HG03442 (cell line): ENCODE measurements around the gene RAB44.

Source experiments
- ATAC-seq: cut with Tn5 transposase; IDR thresholded peaks from one replicate; pipeline ENCODE4 v1.9.1; 2021; ENCODE audit warnings: mild to moderate bottlenecking, moderate library complexity; ENCODE audit not compliant: unreplicated experiment

The RAB44 gene

GRCh38 chr6:36769676-36770499 is 72.3 kb downstream of the RAB44 start:
- ATAC-seq, result no peak

- ATAC-seq, result no peak
Observed at GRCh38 chr6:36771145-36771544, 73.5 kb downstream of the RAB44 start.

GRCh38 chr6:36772397-36772796 is 74.8 kb downstream of the RAB44 start:
- ATAC-seq, result no peak

- no peak for ATAC-seq
Observed at GRCh38 chr6:36774331-36774730, 76.7 kb downstream of the RAB44 start.

- no peak for ATAC-seq
Observed at GRCh38 chr6:36776167-36776566, 78.5 kb downstream of the RAB44 start.

- ATAC-seq, result no peak
Observed at GRCh38 chr6:36777801-36778200, 80.2 kb downstream of the RAB44 start.

- no peak for ATAC-seq
Observed at GRCh38 chr6:36779227-36779626, 81.6 kb downstream of the RAB44 start.

GRCh38 chr6:36780442-36781177 is 83.0 kb downstream of the RAB44 start:
- ATAC-seq, result no peak

GRCh38 chr6:36781669-36782068 is 84.0 kb downstream of the RAB44 start:
- peak; percentile 53 for ATAC-seq
